NCI-H82 treated with DMSO at 0.1 percent for 48 hours (cell line): Measurements from ENCODE around the gene OR11H1.
"Not testable (repeated sequence)": the region's sequence is repeated elsewhere in the genome, so short reads cannot be mapped to it uniquely, and the experiment has no call there.

Experiments
- DNase-seq: peaks from one replicate; lab custom pipeline; 2025; ENCODE audit not compliant: unreplicated experiment; lab: John Stamatoyannopoulos, UW

The OR11H1 gene

GRCh38 chr22:15527892-15528291 is at the start of gene OR11H1:
Gene OR11H1, plus strand, starts transcription at chr22:15528192. Its CDS starts 0 bp downstream, at chr22:15528192.
- DNase-seq: not testable (repeated sequence)

- not testable (repeated sequence) for DNase-seq
These were observed 18.0 kb upstream of the OR11H1 start for GRCh38 chr22:15509967-15510366.

- not testable (repeated sequence) for DNase-seq
These were observed 12.1 kb upstream of the OR11H1 start for GRCh38 chr22:15515896-15516295.

GRCh38 chr22:15553767-15554166 is 25.8 kb downstream of the OR11H1 start:
- DNase-seq: not testable (repeated sequence)

- not testable (repeated sequence) for DNase-seq
These were observed 35.5 kb downstream of the OR11H1 start for GRCh38 chr22:15563461-15563860.

- not testable (repeated sequence) for DNase-seq
These were observed 37.1 kb downstream of the OR11H1 start for GRCh38 chr22:15565063-15565462.
